Measurements from ENCODE around the gene NRM. TPM values are rescaled to one million over a fixed set of nuclear protein-coding genes. Genes with fewer than 3 reads are reported as not detected.
A peak's percentile ranks its signal among the peaks of the same experiment; 100 is the strongest.

Gene NRM
- total RNA-seq, 2 experiments from 2014 or later: 21.0 to 22.0 TPM

GRCh38 chr6:30657454-30657853 is 33.3 kb downstream of the NRM start:
- Mint-ChIP-seq H3K4me3 (no peak overlapping the region), H3K9me3 (no peaks in the 10 kb centered on the region), H3K27ac (peak overlapping the region; percentile 10), H3K4me1 (ENCODE audit: low read depth) (no peaks in the 10 kb centered on the region), H3K27me3 (no peaks in the 10 kb centered on the region), H3K36me3 (ENCODE audit: low read depth) (peaks cover 34% of the 10 kb centered on the region)
- ATAC-seq: no peak
- no peak for DNase-seq
- no peak for TF ChIP-seq CTCF (IDR thresholded peaks at IDR 0.05)
- ChIA-PET CTCF (interaction anchor here (1.5 kb wide), 2 partner anchors 11 to 65 kb away, joined by 3 read pairs; no protein-coding TSS in a partner anchor), POLR2A (interaction anchor here (0.6 to 2.0 kb wide), 3 partner anchors 39 to 97 kb away, joined by 3 to 5 read pairs (median 4); partner anchors contain the start of gene MRPS18B)
- intact Hi-C loops (cut with micrococcal nuclease): no loop called here

DNA sequence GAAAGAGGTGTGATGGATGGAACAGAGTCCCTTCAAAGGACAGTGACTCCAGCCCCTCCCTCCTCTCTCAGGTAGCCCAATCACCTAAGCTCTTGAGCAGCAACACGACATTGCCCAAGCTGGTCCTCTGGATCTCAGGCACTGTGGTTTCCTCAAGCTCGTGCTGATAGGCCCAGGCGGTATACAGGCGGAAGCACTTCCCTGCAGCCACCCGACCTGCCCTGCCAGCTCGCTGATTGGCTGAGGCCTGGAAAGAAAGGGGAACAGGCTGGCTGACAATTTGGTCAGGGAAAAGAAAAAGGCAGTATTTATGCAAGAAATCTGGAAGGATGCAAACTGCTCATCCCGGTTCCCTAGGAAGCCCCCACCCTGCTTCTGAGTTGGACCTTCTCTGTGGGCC is 34.3 kb downstream of the NRM start:
- no peak for TF ChIP-seq CTCF (IDR thresholded peaks at IDR 0.05)
- ATAC-seq (no peak), DNase-seq (no peak)
- Mint-ChIP-seq H3K27ac (no peak overlapping the region), H3K4me1 (ENCODE audit: low read depth) (no peaks in the 10 kb centered on the region), H3K4me3 (no peak overlapping the region), H3K9me3 (no peaks in the 10 kb centered on the region), H3K36me3 (ENCODE audit: low read depth) (peaks cover 33% of the 10 kb centered on the region), H3K27me3 (no peaks in the 10 kb centered on the region)
- CTCF ChIA-PET: interaction anchor here (1.1 to 1.5 kb wide), 3 partner anchors 10 to 74 kb away, joined by 3 read pairs; no protein-coding TSS in a partner anchor
- POLR2A ChIA-PET: interaction anchor here (0.7 to 2.0 kb wide), 3 partner anchors 8 to 41 kb away, joined by 4 to 5 read pairs (median 5); partner anchors contain the start of gene MRPS18B
- intact Hi-C loops (cut with micrococcal nuclease): no loop called here

GRCh38 chr6:30655743-30656094 is 35.1 kb downstream of the NRM start:
- no peak overlapping the region for H3K27ac Mint-ChIP-seq
- DNase-seq: no peak
- H3K36me3 Mint-ChIP-seq (ENCODE audit: low read depth): peaks cover 37% of the 10 kb centered on the region
- no peaks in the 10 kb centered on the region for H3K9me3 Mint-ChIP-seq
- H3K4me1 Mint-ChIP-seq (ENCODE audit: low read depth): no peaks in the 10 kb centered on the region
- CTCF ChIA-PET: interaction anchor here (1.1 to 1.3 kb wide), 2 partner anchors 10 to 75 kb away, joined by 3 read pairs; no protein-coding TSS in a partner anchor
- no peak for TF ChIP-seq CTCF (IDR thresholded peaks at IDR 0.05)
- intact Hi-C loops (cut with micrococcal nuclease): no loop called here
- H3K4me3 Mint-ChIP-seq: no peak overlapping the region
- no peaks in the 10 kb centered on the region for H3K27me3 Mint-ChIP-seq
- no peak for ATAC-seq
- POLR2A ChIA-PET: no interaction called here

DNA sequence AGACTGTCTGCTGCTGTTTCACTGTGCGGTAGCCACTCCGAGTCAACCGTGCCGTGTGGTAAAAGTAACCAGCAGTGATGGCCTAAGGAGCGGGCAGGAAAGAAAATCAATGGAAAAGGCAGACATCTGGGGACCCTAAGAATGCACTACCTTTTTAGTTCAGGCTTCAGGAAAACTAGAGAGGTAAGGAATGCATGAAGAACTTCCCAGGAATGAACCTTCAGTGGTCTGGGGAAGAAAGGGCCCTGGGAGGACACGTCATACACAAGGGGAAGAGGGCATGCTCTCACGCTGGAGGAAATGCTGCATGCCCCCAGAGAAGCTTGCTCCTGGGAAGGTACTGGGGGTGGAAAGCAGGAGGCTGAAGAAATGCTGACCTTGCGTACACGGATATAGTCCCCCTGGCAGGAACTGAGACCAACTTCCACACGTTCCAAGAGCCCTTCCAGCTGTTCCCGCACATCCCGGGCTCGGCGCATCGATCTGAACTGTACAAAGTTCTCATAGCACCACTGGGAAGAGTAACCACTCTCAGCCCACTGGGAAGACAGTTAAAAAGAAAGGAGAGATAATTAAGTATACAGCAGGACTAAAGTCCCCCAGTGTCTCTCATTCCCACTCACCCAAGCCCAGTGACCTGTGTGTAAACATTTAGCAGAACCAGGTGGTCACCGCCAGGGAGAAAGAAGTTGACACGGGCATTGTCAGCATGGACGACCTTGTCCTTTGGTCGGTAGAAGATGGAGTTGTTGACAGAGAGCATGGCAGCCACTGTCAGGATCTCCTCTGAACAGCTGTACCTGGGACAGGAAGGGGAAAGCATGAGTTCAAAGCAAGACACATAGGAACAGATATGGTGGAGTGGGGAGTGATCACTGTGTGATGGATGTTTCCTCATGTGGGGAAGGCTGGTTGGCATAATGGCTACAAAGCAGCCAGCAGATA is 35.7 kb downstream of the NRM start:
- TF ChIP-seq CTCF (IDR thresholded peaks at IDR 0.05): no peak
- H3K9me3 Mint-ChIP-seq: no peaks in the 10 kb centered on the region
- DNase-seq: no peak
- peaks cover 35% of the 10 kb centered on the region for H3K36me3 Mint-ChIP-seq (ENCODE audit: low read depth)
- CTCF ChIA-PET: interaction anchor here (1.1 to 1.3 kb wide), 2 partner anchors 10 to 76 kb away, joined by 3 read pairs; no protein-coding TSS in a partner anchor
- intact Hi-C loops (cut with micrococcal nuclease): no loop called here
- no peak for ATAC-seq
- H3K4me3 Mint-ChIP-seq: no peak overlapping the region
- POLR2A ChIA-PET: interaction anchor here (0.7 kb wide), 1 partner anchor 55 kb away, joined by 3 read pairs; no protein-coding TSS in a partner anchor
- H3K4me1 Mint-ChIP-seq (ENCODE audit: low read depth): no peaks in the 10 kb centered on the region
- H3K27ac Mint-ChIP-seq: no peak overlapping the region
- no peaks in the 10 kb centered on the region for H3K27me3 Mint-ChIP-seq

GRCh38 chr6:30651143-30651542 is 39.6 kb downstream of the NRM start:
- no peak for DNase-seq
- Mint-ChIP-seq H3K27me3 (no peaks in the 10 kb centered on the region), H3K27ac (no peak overlapping the region), H3K9me3 (no peaks in the 10 kb centered on the region), H3K4me1 (ENCODE audit: low read depth) (peaks cover 10% of the 10 kb centered on the region), H3K4me3 (no peak overlapping the region), H3K36me3 (ENCODE audit: low read depth) (peaks cover 36% of the 10 kb centered on the region)
- intact Hi-C loops (cut with micrococcal nuclease): no loop called here
- no peak for TF ChIP-seq CTCF (IDR thresholded peaks at IDR 0.05)
- POLR2A ChIA-PET: interaction anchor here (0.7 to 2.4 kb wide), 4 partner anchors 10 to 37 kb away, joined by 3 to 9 read pairs (median 4); partner anchors contain the start of genes DHX16, MRPS18B and PPP1R10
- CTCF ChIA-PET: no interaction called here
- no peak for ATAC-seq
